ENCODE results near the gene MYO1A.
A peak's percentile ranks its signal among the peaks of the same experiment; 100 is the strongest.
"Not testable (repeated sequence)": the region's sequence is repeated elsewhere in the genome, so short reads cannot be mapped to it uniquely, and the experiment has no call there.

MYO1A gene

GRCh38 chr12:57078519-57079404, 28.8 kb upstream of the MYO1A start, which contains the start of gene NEMP1:
TSS of gene NEMP1 (minus strand) at chr12:57078791. CDS start at chr12:57078745, 46 bp downstream.
- peak within 1 kb of the TSS; percentile 100 for H3K4me3 Mint-ChIP-seq
- no peaks in the 10 kb centered on the region for H3K27me3 Mint-ChIP-seq
- peak; percentile 94 for ATAC-seq (replicated peaks)
- H3K4me1 Mint-ChIP-seq (ENCODE audit: low read depth in 2 of 2), result peaks cover 7 to 10% of the 10 kb centered on the region in 2 donors
- DNase-seq, result peak; percentile 92 to 95 (median 92)
- peaks cover 13% of the 10 kb centered on the region for H3K36me3 Mint-ChIP-seq (ENCODE audit: insufficient read depth)
- H3K9me3 Mint-ChIP-seq, result no peaks in the 10 kb centered on the region
- H3K27ac Mint-ChIP-seq, result peak within 1 kb of the TSS; percentile 97 to 99

- not testable (repeated sequence) for H3K4me3 Mint-ChIP-seq; DNase-seq; H3K27me3 Mint-ChIP-seq; H3K9me3 Mint-ChIP-seq; ATAC-seq (replicated peaks)
- H3K4me1 Mint-ChIP-seq (ENCODE audit: low read depth in 2 of 2), result peaks cover 11 to 17% of the 10 kb centered on the region in 2 donors
- H3K27ac Mint-ChIP-seq, result peak overlapping the region in 1 of 2 donors; percentile 8
- peaks cover 24% of the 10 kb centered on the region for H3K36me3 Mint-ChIP-seq (ENCODE audit: insufficient read depth)
These were observed 23.9 kb upstream of the MYO1A start for GRCh38 chr12:57073566-57074450.

- ATAC-seq (replicated peaks), result no peak
- Mint-ChIP-seq H3K27me3 (no peaks in the 10 kb centered on the region), H3K9me3 (no peaks in the 10 kb centered on the region), H3K4me1 (ENCODE audit: low read depth in 2 of 2) (peaks cover 7 to 8% of the 10 kb centered on the region in 2 donors), H3K36me3 (ENCODE audit: insufficient read depth) (peaks cover 19% of the 10 kb centered on the region), H3K27ac (no peak overlapping the region), H3K4me3 (no peak overlapping the region)
- DNase-seq, result no peak
These were observed 22.7 kb upstream of the MYO1A start for GRCh38 chr12:57072661-57073060.

GRCh38 chr12:57069523-57069922, 19.6 kb upstream of the MYO1A start:
- H3K9me3 Mint-ChIP-seq, result no peaks in the 10 kb centered on the region
- no peaks in the 10 kb centered on the region for H3K27me3 Mint-ChIP-seq
- peaks cover 7 to 9% of the 10 kb centered on the region in 2 donors for H3K4me1 Mint-ChIP-seq (ENCODE audit: low read depth in 2 of 2)
- H3K4me3 Mint-ChIP-seq, result no peak overlapping the region
- peaks cover 18% of the 10 kb centered on the region for H3K36me3 Mint-ChIP-seq (ENCODE audit: insufficient read depth)
- DNase-seq (peak; percentile 57 to 66 (median 61)), ATAC-seq (replicated peaks) (peak; percentile 100)
- H3K27ac Mint-ChIP-seq, result peak overlapping the region; percentile 78 to 92

GRCh38 chr12:57066245-57066644, 16.3 kb upstream of the MYO1A start:
- Mint-ChIP-seq H3K27ac (peak overlapping the region; percentile 95 to 98), H3K4me1 (ENCODE audit: low read depth in 2 of 2) (peaks cover 11 to 18% of the 10 kb centered on the region in 2 donors), H3K9me3 (no peaks in the 10 kb centered on the region), H3K4me3 (no peak overlapping the region), H3K27me3 (no peaks in the 10 kb centered on the region), H3K36me3 (ENCODE audit: insufficient read depth) (peaks cover 14% of the 10 kb centered on the region)
- DNase-seq (no peak), ATAC-seq (replicated peaks) (no peak)

- Mint-ChIP-seq H3K9me3 (no peaks in the 10 kb centered on the region), H3K36me3 (ENCODE audit: insufficient read depth) (peaks cover 7% of the 10 kb centered on the region), H3K27me3 (no peaks in the 10 kb centered on the region), H3K27ac (peak overlapping the region; percentile 95 to 98), H3K4me3 (peak overlapping the region; percentile 70 to 83), H3K4me1 (ENCODE audit: low read depth in 2 of 2) (peaks cover 5 to 10% of the 10 kb centered on the region in 2 donors)
- peak; percentile 44 to 54 (median 46) for DNase-seq
- peak; percentile 99 for ATAC-seq (replicated peaks)
These were observed 14.2 kb upstream of the MYO1A start for GRCh38 chr12:57063991-57064685.

GRCh38 chr12:57058454-57058853, 8.5 kb upstream of the MYO1A start:
- no peak overlapping the region for H3K27ac Mint-ChIP-seq
- no peaks in the 10 kb centered on the region for H3K4me1 Mint-ChIP-seq (ENCODE audit: low read depth in 2 of 2)
- H3K36me3 Mint-ChIP-seq (ENCODE audit: insufficient read depth), result peaks cover 6% of the 10 kb centered on the region
- H3K27me3 Mint-ChIP-seq, result no peaks in the 10 kb centered on the region
- H3K4me3 Mint-ChIP-seq, result no peak overlapping the region
- DNase-seq (no peak), ATAC-seq (replicated peaks) (no peak)
- H3K9me3 Mint-ChIP-seq, result no peaks in the 10 kb centered on the region

GRCh38 chr12:57057067-57057751, 7.3 kb upstream of the MYO1A start:
- H3K27ac Mint-ChIP-seq, result no peak overlapping the region
- no peak for DNase-seq
- no peak for ATAC-seq (replicated peaks)
- no peaks in the 10 kb centered on the region for H3K27me3 Mint-ChIP-seq
- no peaks in the 10 kb centered on the region for H3K4me1 Mint-ChIP-seq (ENCODE audit: low read depth in 2 of 2)
- peaks cover 3% of the 10 kb centered on the region for H3K36me3 Mint-ChIP-seq (ENCODE audit: insufficient read depth)
- no peak overlapping the region for H3K4me3 Mint-ChIP-seq
- H3K9me3 Mint-ChIP-seq, result no peaks in the 10 kb centered on the region

GRCh38 chr12:57055824-57056223, 5.9 kb upstream of the MYO1A start:
- Mint-ChIP-seq H3K27me3 (no peaks in the 10 kb centered on the region), H3K4me1 (ENCODE audit: low read depth in 2 of 2) (peaks cover 4 to 5% of the 10 kb centered on the region in 2 donors), H3K36me3 (ENCODE audit: insufficient read depth) (peaks cover 3% of the 10 kb centered on the region), H3K9me3 (no peaks in the 10 kb centered on the region), H3K4me3 (no peak overlapping the region), H3K27ac (no peak overlapping the region)
- no peak for DNase-seq
- ATAC-seq (replicated peaks), result no peak

GRCh38 chr12:57053901-57054300, 4.0 kb upstream of the MYO1A start:
- H3K9me3 Mint-ChIP-seq; H3K4me3 Mint-ChIP-seq; H3K36me3 Mint-ChIP-seq (ENCODE audit: insufficient read depth); H3K4me1 Mint-ChIP-seq (ENCODE audit: low read depth in 2 of 2); H3K27ac Mint-ChIP-seq; H3K27me3 Mint-ChIP-seq; ATAC-seq (replicated peaks); DNase-seq: not testable (repeated sequence)

GRCh38 chr12:57053146-57053545, 3.2 kb upstream of the MYO1A start:
- not testable (repeated sequence) for H3K4me3 Mint-ChIP-seq; H3K4me1 Mint-ChIP-seq (ENCODE audit: low read depth in 2 of 2)

GRCh38 chr12:57051011-57051410, 1.1 kb upstream of the MYO1A start:
- Mint-ChIP-seq H3K9me3 (no peaks in the 10 kb centered on the region), H3K27me3 (no peaks in the 10 kb centered on the region), H3K4me3 (no peak overlapping the region), H3K4me1 (ENCODE audit: low read depth in 2 of 2) (peaks cover 26 to 29% of the 10 kb centered on the region in 2 donors), H3K36me3 (ENCODE audit: insufficient read depth) (no peaks in the 10 kb centered on the region), H3K27ac (no peak overlapping the region)
- DNase-seq, result no peak
- no peak for ATAC-seq (replicated peaks)

More at GRCh38 chr12:57053146-57053545, 3.2 kb upstream of the MYO1A start:
- not testable (repeated sequence) for H3K27ac Mint-ChIP-seq; H3K36me3 Mint-ChIP-seq (ENCODE audit: insufficient read depth); ATAC-seq (replicated peaks); DNase-seq; H3K27me3 Mint-ChIP-seq; H3K9me3 Mint-ChIP-seq
